H1 (cell line): ENCODE measurements around the gene LRRC37B.
"Not testable (repeated sequence)": the region's sequence is repeated elsewhere in the genome, so short reads cannot be mapped to it uniquely, and the experiment has no call there.

ENCODE experiments used
- ATF3 ChIP-seq: IDR thresholded peaks from 2 replicates; pipeline ENCODE4 v1.6.1; 2011; ENCODE audit warnings: low read depth, mild to moderate bottlenecking, low read length; ENCODE audit not compliant: insufficient read depth
- SIN3A ChIP-seq, 2 experiments: IDR thresholded peaks in 1 of 2; conservative IDR thresholded peaks in 1 of 2; 2 replicates each; pipeline ENCODE4 v1.6.1; 2011 to 2012; ENCODE audit warnings: low read length in 2 of 2, improper control_type of control experiment in 1 of 2, low read depth in 1 of 2, mild to moderate bottlenecking in 1 of 2
- TAF1 ChIP-seq: IDR thresholded peaks from 2 replicates; pipeline ENCODE4 v1.6.1; 2011; ENCODE audit warnings: mild to moderate bottlenecking, low read depth, low read length
- ZNF274 ChIP-seq: IDR thresholded peaks from 2 replicates; pipeline ENCODE4 v1.7.0; 2012; ENCODE audit warnings: low read length, borderline replicate concordance; ENCODE audit errors: extremely low read depth
- TF ChIP-seq, protein P1 (sequence below), 3 experiments: IDR thresholded peaks; 1 replicate in 2 of 3; 2 replicates in 1 of 3; pipeline versions ENCODE4 v1.5.1 to v1.6.1; 2011; ENCODE audit warnings: low read length in 3 of 3, mild to moderate bottlenecking in 3 of 3, inconsistent platforms in 2 of 3, low read depth in 1 of 3, moderate library complexity in 1 of 3; ENCODE audit not compliant: insufficient read depth in 1 of 3; ENCODE audit errors: control extremely low read depth in 1 of 3

DNA sequence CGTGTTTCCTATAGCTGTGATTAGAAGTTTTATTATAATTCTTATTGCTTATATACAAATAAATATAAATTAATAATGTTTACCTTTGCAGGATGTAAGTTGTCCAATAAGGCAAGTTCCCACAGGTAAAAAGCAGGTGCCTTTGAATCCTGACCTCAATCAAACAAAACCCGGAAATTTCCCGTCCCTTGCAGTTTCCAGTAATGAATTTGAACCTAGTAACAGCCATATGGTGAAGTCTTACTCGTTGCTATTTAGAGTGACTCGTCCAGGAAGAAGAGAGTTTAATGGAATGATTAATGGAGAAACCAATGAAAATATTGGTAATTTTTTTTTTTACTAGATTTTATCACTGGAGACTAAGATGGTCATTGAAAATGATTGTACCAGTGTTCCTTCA is 31.8 kb upstream of the LRRC37B start:
- TF ChIP-seq, protein P1, sequence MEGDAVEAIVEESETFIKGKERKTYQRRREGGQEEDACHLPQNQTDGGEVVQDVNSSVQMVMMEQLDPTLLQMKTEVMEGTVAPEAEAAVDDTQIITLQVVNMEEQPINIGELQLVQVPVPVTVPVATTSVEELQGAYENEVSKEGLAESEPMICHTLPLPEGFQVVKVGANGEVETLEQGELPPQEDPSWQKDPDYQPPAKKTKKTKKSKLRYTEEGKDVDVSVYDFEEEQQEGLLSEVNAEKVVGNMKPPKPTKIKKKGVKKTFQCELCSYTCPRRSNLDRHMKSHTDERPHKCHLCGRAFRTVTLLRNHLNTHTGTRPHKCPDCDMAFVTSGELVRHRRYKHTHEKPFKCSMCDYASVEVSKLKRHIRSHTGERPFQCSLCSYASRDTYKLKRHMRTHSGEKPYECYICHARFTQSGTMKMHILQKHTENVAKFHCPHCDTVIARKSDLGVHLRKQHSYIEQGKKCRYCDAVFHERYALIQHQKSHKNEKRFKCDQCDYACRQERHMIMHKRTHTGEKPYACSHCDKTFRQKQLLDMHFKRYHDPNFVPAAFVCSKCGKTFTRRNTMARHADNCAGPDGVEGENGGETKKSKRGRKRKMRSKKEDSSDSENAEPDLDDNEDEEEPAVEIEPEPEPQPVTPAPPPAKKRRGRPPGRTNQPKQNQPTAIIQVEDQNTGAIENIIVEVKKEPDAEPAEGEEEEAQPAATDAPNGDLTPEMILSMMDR (IDR thresholded peaks at IDR 0.05; ENCODE audit: control extremely low read depth in 1 of 3, insufficient read depth in 1 of 3, low read depth in 1 of 3, low read length in 3 of 3), result not testable (repeated sequence)
- TF ChIP-seq SIN3A (conservative IDR thresholded peaks at IDR 0.05 in 1 of 2, IDR thresholded peaks at IDR 0.05 in 1 of 2; ENCODE audit: low read depth in 1 of 2, low read length in 2 of 2); ATF3; TAF1; ZNF274: not testable (repeated sequence)
